Measurements from ENCODE around the gene CDKN2D.

CDKN2D gene

DNA sequence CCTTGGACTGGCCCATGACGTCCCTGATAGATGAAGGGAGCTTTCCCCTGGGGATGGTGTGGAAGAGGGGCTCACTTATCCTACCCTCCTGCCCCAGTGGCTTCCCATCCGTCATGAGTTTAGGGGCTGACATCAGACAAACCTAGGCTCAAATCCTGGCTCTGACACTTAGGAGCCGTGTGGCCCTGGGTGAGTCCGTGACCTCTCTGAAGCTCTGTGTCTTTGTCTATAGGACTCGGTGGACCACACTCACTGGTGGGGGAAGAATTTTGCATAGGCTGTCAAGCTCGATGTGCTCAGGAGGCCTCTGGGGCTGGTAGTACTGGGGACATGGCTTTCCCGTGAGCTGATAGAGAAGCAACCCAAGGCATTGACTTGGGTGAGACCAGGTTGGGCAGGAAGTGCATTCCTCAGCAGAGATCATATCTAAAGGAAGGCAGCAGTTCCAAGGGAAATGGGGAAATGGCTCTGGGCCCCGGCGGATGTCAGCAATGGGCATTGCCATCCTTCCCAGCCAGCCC, 35.7 kb upstream of the CDKN2D start:
- ChIA-PET POLR2A (no interaction called here), CTCF (interaction anchor here (0.9 to 3.4 kb wide), 6 partner anchors 7 to 95 kb away, joined by 3 to 21 read pairs (median 5); no protein-coding TSS in a partner anchor)
- no peak for DNase-seq (ENCODE audit: low read depth, low spot score)
- H3K4me3 ChIP-seq (ENCODE audit: low read depth, low read length): no peak overlapping the region; the same call in 1 of the 2 replicates
- no peak for TF ChIP-seq CTCF (IDR thresholded peaks at IDR 0.05; ENCODE audit: insufficient read depth, low read length, missing control alignments)

DNA sequence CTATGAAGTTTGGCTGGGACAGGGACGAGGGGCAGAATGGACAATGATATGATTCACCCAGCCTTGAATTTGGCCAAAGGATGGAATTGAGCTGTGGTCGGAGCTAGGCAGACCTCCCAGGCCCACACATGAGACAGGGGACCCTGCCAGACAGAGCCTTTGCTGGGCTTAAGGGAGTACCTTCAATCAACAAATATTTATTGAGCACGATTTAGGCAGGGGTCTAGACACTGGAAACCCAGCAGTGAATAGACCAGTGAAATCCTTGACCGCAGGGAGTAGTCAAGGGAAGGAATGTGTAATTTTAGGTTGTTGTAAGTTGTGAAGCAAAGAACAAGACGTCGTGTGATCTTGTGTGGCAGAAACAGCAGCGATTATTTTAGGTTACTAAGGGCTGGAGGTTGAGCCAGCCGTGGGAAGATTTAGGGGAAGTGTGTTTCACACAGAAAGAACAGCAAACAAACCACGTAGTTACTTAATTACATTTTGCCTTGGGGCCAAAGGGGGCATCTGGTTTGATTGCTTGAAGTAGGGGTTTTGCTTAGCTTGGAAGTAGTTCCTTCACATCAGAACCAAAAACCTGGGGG, 35.2 kb upstream of the CDKN2D start:
- ChIA-PET POLR2A (no interaction called here), CTCF (interaction anchor here (1.1 to 3.4 kb wide), 5 partner anchors 8 to 96 kb away, joined by 3 to 21 read pairs (median 6); no protein-coding TSS in a partner anchor)
- DNase-seq (ENCODE audit: low read depth, low spot score): no peak
- H3K4me3 ChIP-seq (ENCODE audit: low read depth, low read length): peak overlapping the region; percentile 20; the same call in 1 of the 2 replicates
- TF ChIP-seq CTCF (IDR thresholded peaks at IDR 0.05; ENCODE audit: insufficient read depth, low read length, missing control alignments): no peak

DNA sequence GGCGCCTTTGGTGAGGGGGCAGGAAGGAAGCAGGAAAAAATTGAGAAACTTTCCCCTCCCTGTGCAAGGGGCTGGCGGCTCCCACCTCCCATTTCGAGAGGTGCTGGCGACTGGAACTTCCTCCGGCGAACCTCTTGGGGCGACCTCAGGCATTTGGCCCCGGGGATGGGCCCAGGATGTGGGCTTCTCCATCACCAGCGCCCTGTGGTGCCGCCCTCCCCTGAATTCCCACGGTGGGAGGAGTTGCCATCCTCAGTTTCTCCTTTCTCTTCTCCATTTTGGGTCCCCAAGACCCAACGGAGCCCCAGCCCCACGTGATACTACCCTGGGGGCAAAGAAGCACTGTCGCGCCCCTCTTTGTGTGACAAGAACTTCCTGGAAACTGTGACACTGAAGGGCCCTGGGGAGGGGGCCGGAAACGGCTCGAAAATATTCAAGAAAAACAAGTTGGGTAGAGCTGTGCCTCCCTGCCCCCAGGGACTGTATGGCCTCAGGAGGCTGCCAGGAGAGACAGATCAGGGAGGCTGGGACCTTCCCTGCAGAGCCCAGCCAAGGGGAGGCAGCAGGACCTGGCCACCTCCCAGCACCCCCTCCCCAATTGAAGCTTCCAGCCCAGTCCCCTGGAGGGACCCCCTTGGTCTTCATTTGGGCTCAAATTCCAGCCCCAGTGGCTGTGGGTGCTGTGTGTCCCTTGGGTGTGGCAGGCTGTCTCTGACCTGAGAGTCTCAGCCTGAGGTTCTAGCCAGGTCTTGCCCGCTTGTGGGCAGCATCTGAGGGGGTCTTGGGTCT, 34.5 kb upstream of the CDKN2D start:
- TF ChIP-seq CTCF (IDR thresholded peaks at IDR 0.05; ENCODE audit: insufficient read depth, low read length, missing control alignments): no peak
- ChIA-PET POLR2A (no interaction called here), CTCF (interaction anchor here (1.1 to 3.4 kb wide), 8 partner anchors 8 to 97 kb away, joined by 3 to 21 read pairs (median 6); no protein-coding TSS in a partner anchor)
- DNase-seq (ENCODE audit: low read depth, low spot score): no peak
- peak overlapping the region; percentile 96 for H3K4me3 ChIP-seq (ENCODE audit: low read depth, low read length)

DNA sequence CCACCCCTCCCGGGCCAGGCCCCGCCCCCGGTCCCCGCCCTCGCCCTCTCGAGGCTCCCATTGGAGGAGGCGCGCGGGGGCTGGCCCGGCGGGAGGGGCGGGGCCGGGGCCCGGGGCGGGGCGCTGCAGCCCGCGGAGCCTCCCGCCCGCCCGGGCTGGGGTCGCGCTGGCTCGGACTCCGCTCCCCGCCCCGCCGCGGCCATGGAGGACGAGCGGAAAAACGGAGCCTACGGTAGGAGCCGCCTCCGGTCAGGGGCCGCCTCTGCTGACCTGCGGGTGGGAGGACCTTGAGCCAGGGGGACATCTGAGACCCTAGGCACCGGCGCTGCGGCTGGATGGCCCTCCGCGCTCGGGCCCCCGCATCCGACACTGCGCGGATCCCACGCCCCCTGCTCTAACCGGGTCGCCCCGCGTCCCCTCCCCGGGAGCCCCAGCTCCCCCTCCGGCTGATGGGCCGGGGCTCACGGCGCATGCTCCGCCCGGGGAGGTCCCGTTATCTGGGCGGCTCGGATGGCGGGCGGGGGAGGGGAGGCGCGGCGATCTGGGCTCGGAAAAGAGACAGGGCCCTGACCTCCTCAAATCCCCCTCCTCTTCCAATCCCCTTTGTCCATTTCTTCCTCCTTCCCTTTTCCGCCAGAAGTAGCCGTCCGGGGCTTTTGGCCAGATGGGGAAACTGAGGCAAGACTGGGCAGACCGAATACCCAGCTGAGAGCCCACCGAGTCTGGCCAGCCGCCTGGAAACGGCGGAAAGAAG, 33.7 kb upstream of the CDKN2D start:
- POLR2A ChIA-PET: interaction anchor here (0.7 kb wide), 1 partner anchor 9 kb away, joined by 4 read pairs; no protein-coding TSS in a partner anchor
- no peak for TF ChIP-seq CTCF (IDR thresholded peaks at IDR 0.05; ENCODE audit: insufficient read depth, low read length, missing control alignments)
- H3K4me3 ChIP-seq (ENCODE audit: low read depth, low read length): peak overlapping the region; percentile 96
- no peak for DNase-seq (ENCODE audit: low read depth, low spot score)
- CTCF ChIA-PET: interaction anchor here (1.2 to 3.4 kb wide), 9 partner anchors 9 to 97 kb away, joined by 3 to 21 read pairs (median 6); no protein-coding TSS in a partner anchor

- no peak for TF ChIP-seq CTCF (IDR thresholded peaks at IDR 0.05; ENCODE audit: insufficient read depth, low read length, missing control alignments)
- ChIA-PET CTCF (interaction anchor here (0.6 to 3.4 kb wide), 8 partner anchors 11 to 98 kb away, joined by 3 to 21 read pairs (median 5); no protein-coding TSS in a partner anchor), POLR2A (interaction anchor here (0.7 kb wide), 1 partner anchor 10 kb away, joined by 4 read pairs; no protein-coding TSS in a partner anchor)
- no peak for DNase-seq (ENCODE audit: low read depth, low spot score)
- H3K4me3 ChIP-seq (ENCODE audit: low read depth, low read length): no peak overlapping the region; the same call in none of the 2 replicates
These were observed 33.2 kb upstream of the CDKN2D start for GRCh38 chr19:10601999-10602329.
